HepG2 (cell line): ENCODE data around the gene RNASE8. TPM values are rescaled to one million over a fixed set of nuclear protein-coding genes. Genes with fewer than 3 reads are reported as not detected.
A peak's percentile ranks its signal among the peaks of the same experiment; 100 is the strongest.

ENCODE experiments used
- ATAC-seq: fragments of 200-7000 bp; cut with Tn5 transposase; 3 replicates; pipeline ENCODE4 v1.9.1; 2020; ENCODE audit warnings: mild to moderate bottlenecking, moderate library complexity
- BruUV-seq: library from RNA; stranded (reverse); fragments of 400-500 nt; replicated peaks from 2 replicates; lab custom pipeline; 2021; lab: Mats Ljungman, UMichigan
- CTCF ChIA-PET: fragments of 300-600 bp; formaldehyde crosslinking; extraction: SDS; loops from one replicate; lab custom pipeline; 2021; ENCODE audit warnings: low total read pairs, inconsistent platforms, low intra/inter-chr PET ratio; lab: Yijun Ruan, JAX
- POLR2A ChIA-PET: fragments of 350-600 bp; sonication (Branson Sonifier 250); formaldehyde crosslinking; loops from one replicate; lab custom pipeline; 2020; ENCODE audit warnings: antibody characterized with exemption, inconsistent platforms; lab: Yijun Ruan, JAX
- DNase-seq: peaks from one replicate; pipeline ENCODE4 v3.0.0-alpha.2; 2015; ENCODE audit warnings: low spot score
- FAIRE-seq: peaks from 3 replicates; lab custom pipeline; 2011; peaks lifted over from hg19 to GRCh38; lab: Jason Lieb, UNC
- H2AFZ ChIP-seq: one replicate; pipeline ENCODE4 v1.6.1; 2011; ENCODE audit warnings: low read length, inconsistent platforms
- H3K27ac ChIP-seq: fragments of 300-600 bp; 3 replicates; pipeline ENCODE4 v1.8.0; 2011; ENCODE audit warnings: mixed run types, mild to moderate bottlenecking, mixed read lengths, low read length, inconsistent platforms; ENCODE audit not compliant: insufficient read depth; ENCODE audit errors: extremely low read length
- H3K27me3 ChIP-seq, 2 experiments: fragments of 200-600 bp in 1 of 2; 2 replicates in 1 of 2; 3 replicates in 1 of 2; pipeline versions ENCODE4 v1.6.0 to v1.8.0; 2011; ENCODE audit warnings: low read length in 2 of 2, mild to moderate bottlenecking in 2 of 2, moderate library complexity in 2 of 2, inconsistent platforms in 1 of 2; ENCODE audit not compliant: insufficient read depth in 2 of 2, control insufficient read depth in 1 of 2
- H3K36me3 ChIP-seq, 2 experiments: fragments of 200-600 bp in 1 of 2; replicated peaks in 1 of 2; 2 replicates in 1 of 2; 3 replicates in 1 of 2; pipeline versions ENCODE4 v1.5.1 to v1.8.0; 2011; ENCODE audit warnings: low read length in 2 of 2, inconsistent platforms in 1 of 2; ENCODE audit not compliant: insufficient read depth in 2 of 2, control insufficient read depth in 1 of 2
- H3K4me1 ChIP-seq: 2 replicates; pipeline ENCODE4 v1.5.1; 2012; ENCODE audit warnings: low read length, inconsistent platforms; ENCODE audit not compliant: insufficient read depth
- H3K4me2 ChIP-seq: 2 replicates; pipeline ENCODE4 v1.6.0; 2011; ENCODE audit warnings: low read depth, low read length, inconsistent platforms
- H3K4me3 ChIP-seq, 3 experiments: fragments of 200-600 bp in 1 of 3; sonication (generic), shearing (Covaris generic) in 1 of 3; replicated peaks in 1 of 3; 2 replicates each; pipeline ENCODE4 v1.5.1; 2011 to 2016; ENCODE audit warnings: low read length in 3 of 3, inconsistent platforms in 2 of 3, low read depth in 2 of 3, mild to moderate bottlenecking in 2 of 3, control low read depth in 1 of 3, mixed read lengths in 1 of 3; ENCODE audit not compliant: insufficient read depth in 1 of 3
- H3K79me2 ChIP-seq: one replicate; pipeline ENCODE4 v1.6.1; 2011; ENCODE audit warnings: low read length, inconsistent platforms; ENCODE audit not compliant: insufficient read depth
- H3K9ac ChIP-seq: 2 replicates; pipeline ENCODE4 v1.6.0; 2011; ENCODE audit warnings: mild to moderate bottlenecking, low read depth, low read length, inconsistent platforms; ENCODE audit not compliant: insufficient read depth
- H3K9me3 ChIP-seq: 2 replicates; pipeline ENCODE4 v1.5.1; 2012; ENCODE audit warnings: mild to moderate bottlenecking, low read length
- H4K20me1 ChIP-seq: 2 replicates; pipeline ENCODE4 v1.6.0; 2011; ENCODE audit warnings: inconsistent platforms, mild to moderate bottlenecking, low read length, moderate library complexity; ENCODE audit not compliant: insufficient read depth
- ARID3A ChIP-seq: IDR thresholded peaks from 2 replicates; pipeline ENCODE4 v1.6.1; 2012; ENCODE audit warnings: low read depth, low read length, improper control_type of control experiment
- BCL3 ChIP-seq: sonication (generic); formaldehyde crosslinking; IDR thresholded peaks from 2 replicates; pipeline ENCODE4 v1.5.1; 2020; ENCODE audit warnings: mild to moderate bottlenecking, missing genetic modification reagents, moderate library complexity
- CBX5 ChIP-seq: sonication (generic); formaldehyde crosslinking; IDR thresholded peaks from 2 replicates; pipeline ENCODE4 v1.4.0; 2020; ENCODE audit warnings: missing genetic modification reagents, borderline replicate concordance
- CENPBD1 ChIP-seq: sonication (generic); formaldehyde crosslinking; IDR thresholded peaks from 2 replicates; pipeline ENCODE4 v1.8.0; 2022; ENCODE audit warnings: missing genetic modification reagents, low read depth, mild to moderate bottlenecking, borderline replicate concordance
- CHD4 ChIP-seq: fragments of 200-600 bp; sonication (generic); IDR thresholded peaks from 2 replicates; pipeline ENCODE4 v1.7.0; 2017; ENCODE audit warnings: mild to moderate bottlenecking, low read length, borderline replicate concordance
- CREM ChIP-seq, 2 experiments: sonication (generic) in 1 of 2; formaldehyde crosslinking in 1 of 2; IDR thresholded peaks; 2 replicates each; pipeline versions ENCODE4 v1.4.0 to v1.6.1; 2016 to 2020; ENCODE audit warnings: antibody characterized with exemption in 1 of 2, mild to moderate bottlenecking in 1 of 2, missing genetic modification reagents in 1 of 2
- ETV6 ChIP-seq: sonication (generic); formaldehyde crosslinking; conservative IDR thresholded peaks from 2 replicates; pipeline ENCODE4 v1.4.0; 2020; ENCODE audit warnings: missing genetic modification reagents
- MBD4 ChIP-seq: IDR thresholded peaks from 2 replicates; pipeline ENCODE4 v1.6.1; 2012; ENCODE audit warnings: low read length, inconsistent platforms, borderline replicate concordance
- SNAI1 ChIP-seq: sonication (generic); formaldehyde crosslinking; IDR thresholded peaks from 2 replicates; pipeline ENCODE4 v1.5.0; 2020; ENCODE audit warnings: mild to moderate bottlenecking, missing genetic modification reagents, borderline replicate concordance
- SOX6 ChIP-seq, 2 experiments: fragments of 450-650 bp in 1 of 2; sonication (generic) in 1 of 2; formaldehyde crosslinking in 1 of 2; IDR thresholded peaks; 2 replicates each; pipeline versions ENCODE4 v1.4.0 to v1.6.1; 2017 to 2020; ENCODE audit warnings: antibody characterized with exemption in 1 of 2, mild to moderate bottlenecking in 1 of 2, missing genetic modification reagents in 1 of 2
- THYN1 ChIP-seq: sonication (generic); formaldehyde crosslinking; IDR thresholded peaks from 2 replicates; pipeline ENCODE4 v1.8.1; 2023; ENCODE audit warnings: low read depth, mild to moderate bottlenecking, moderate library complexity, missing genetic modification reagents, borderline replicate concordance
- ZNF234 ChIP-seq: sonication (generic); formaldehyde crosslinking; conservative IDR thresholded peaks from 2 replicates; pipeline ENCODE4 v1.5.1; 2020; ENCODE audit warnings: mild to moderate bottlenecking, missing genetic modification reagents
- ZNF260 ChIP-seq: sonication (generic); formaldehyde crosslinking; IDR thresholded peaks from 2 replicates; pipeline ENCODE4 v1.4.0; 2020; ENCODE audit warnings: missing genetic modification reagents, low read depth, mild to moderate bottlenecking, borderline replicate concordance
- ZNF350 ChIP-seq: sonication (generic); formaldehyde crosslinking; IDR thresholded peaks from 2 replicates; pipeline ENCODE4 v1.4.0; 2020; ENCODE audit warnings: mild to moderate bottlenecking, low read depth, missing genetic modification reagents, borderline replicate concordance
- ZNF546 ChIP-seq: sonication (generic); formaldehyde crosslinking; conservative IDR thresholded peaks from 2 replicates; pipeline ENCODE4 v1.8.1; 2023; ENCODE audit warnings: mild to moderate bottlenecking, missing genetic modification reagents
- ZNF557 ChIP-seq: sonication (generic); formaldehyde crosslinking; IDR thresholded peaks from 2 replicates; pipeline ENCODE4 v1.4.0; 2020; ENCODE audit warnings: missing genetic modification reagents
- ZNF839 ChIP-seq: sonication (generic); formaldehyde crosslinking; IDR thresholded peaks from 2 replicates; pipeline ENCODE4 v1.4.0; 2020; ENCODE audit warnings: missing genetic modification reagents, mild to moderate bottlenecking, borderline replicate concordance
- WGBS: methylation state at CpG from one replicate; pipeline ENCODE4 v1.1.6; 2017; ENCODE audit warnings: low lambda C conversion rate; 5-methylcytosine and 5-hydroxymethylcytosine counted together
- in situ Hi-C: cut with HindIII; loops from 2 replicates; pipeline ENCODE4 v1.10.0; 2017; ENCODE audit warnings: low pct_unique_long_range_greater_than_20kb; ENCODE audit not compliant: extremely low pct_ligation_motif_present
- intact Hi-C: fragments of 100-400 bp; cut with micrococcal nuclease; formaldehyde crosslinking; loops from one replicate; pipeline ENCODE4 v1.10.0; 2022; ENCODE audit not compliant: unreplicated experiment
- polyA plus RNA-seq, 8 experiments: library from polyadenylated mRNA; depleted of rRNA in 3 of 8; stranded (reverse) in 7 of 8; unstranded in 1 of 8; fragments of >200 nt; fragmentation: Illumina TruSeq in 4 of 8; extraction: Trizol in 4 of 8; gene quantifications; 2 replicates each; pipeline versions ENCODE4 v1.2.1 to v1.2.3, GENCODE V29; 2011 to 2016; ENCODE audit warnings: low read depth in 4 of 8, missing spikeins in 1 of 8, mixed read lengths in 1 of 8; ENCODE audit not compliant: insufficient read depth in 1 of 8
- total RNA-seq, 5 experiments: library from RNA; depleted of rRNA; stranded (reverse); fragments of >200 nt; fragmentation: Illumina TruSeq; extraction: Trizol; gene quantifications; 2 replicates each; pipeline ENCODE4 v1.2.3, GENCODE V29; 2016; ENCODE audit warnings: low read depth in 1 of 5

Gene RNASE8
- total and polyA plus RNA-seq, 2 of the 13 experiments (the other 11 are each of a cell fraction or from before 2014, with no cell fraction given) = not detected

- TF ChIP-seq ZNF546 (CRISPR knock-in tag) = no peak
- TF ChIP-seq CBX5 (CRISPR knock-in tag) = no peak
- TF ChIP-seq ZNF350 (CRISPR knock-in tag) = 0 out of 2 replicates have a peak, but pooled peaks have one; percentile 12
- 0 out of 2 replicates have a peak, but pooled peaks have one; percentile 25 for TF ChIP-seq ZNF839 (CRISPR knock-in tag)
- TF ChIP-seq SOX6 (IDR thresholded peaks at IDR 0.05) = no peak
- TF ChIP-seq SOX6 (CRISPR knock-in tag; IDR thresholded peaks at IDR 0.05) = no peak
- TF ChIP-seq CHD4 = no peak
These were observed 14.1 kb upstream of the RNASE8 start (continued) for GRCh38 chr14:21043387-21043973.

GRCh38 chr14:21043974-21044618, 13.5 kb upstream of the RNASE8 start:
- ATAC-seq (peak; percentile 42), DNase-seq (peak; percentile 78), FAIRE-seq (peak; percentile 73)
- Histone ChIP-seq H3K4me1 (peaks cover 75% of the 10 kb centered on the region), H2AFZ (no peak overlapping the region), H3K9ac (peak overlapping the region; percentile 14; the same call in 1 of the 2 replicates), H3K27me3 (no peaks in the 10 kb centered on the region), H3K27ac (peak overlapping the region; percentile 83), H4K20me1 (no peaks in the 10 kb centered on the region), H3K9me3 (no peaks in the 10 kb centered on the region), H3K36me3 (no peaks in the 10 kb centered on the region), H3K79me2 (no peaks in the 10 kb centered on the region), H3K4me2 (peak overlapping the region; percentile 52), H3K4me3 (0 out of 6 replicates have a peak overlapping the region, but pooled peaks of 1 of the 3 experiments have one; percentile 15)
- 19% methylated on average over 6 of the region's 6 CpGs for WGBS
- intact Hi-C loops (no loop called here), in situ Hi-C loops (loop anchor here (5.0 kb wide), 1 partner anchor 187 kb away; no protein-coding TSS in a partner anchor)
- BruUV-seq = no TSS peak
- ChIA-PET POLR2A (interaction anchor here (1.2 to 2.3 kb wide), 9 partner anchors 8 to 358 kb away, joined by 3 to 18 read pairs (median 7); partner anchors contain the start of genes ARHGEF40 and NDRG2), CTCF (interaction anchor here (0.9 to 2.2 kb wide), 2 partner anchors 29 to 48 kb away, joined by 4 to 8 read pairs; no protein-coding TSS in a partner anchor)
- TF ChIP-seq ZNF260 = no peak
- peak; percentile 45; the same call in 1 of the 2 replicates for TF ChIP-seq CREM (IDR thresholded peaks at IDR 0.05)
- TF ChIP-seq CREM (CRISPR knock-in tag; IDR thresholded peaks at IDR 0.05) = no peak
- no peak for TF ChIP-seq ETV6 (CRISPR knock-in tag)
- no peak for TF ChIP-seq ZNF557 (CRISPR knock-in tag)
- TF ChIP-seq ARID3A = no peak
- no peak for TF ChIP-seq CENPBD1
- TF ChIP-seq BCL3 = no peak
- no peak for TF ChIP-seq ZNF234
- TF ChIP-seq THYN1 (CRISPR knock-in tag) = no peak
- no peak; the same call in 1 of the 2 replicates for TF ChIP-seq MBD4
- TF ChIP-seq SNAI1 = no peak
